Stimulated activated naive CD8-positive, alpha-beta T cell treated with anti-CD3 and anti-CD28 coated beads, Interleukin-15, Interleukin-2, amounts not matched to agents 100 ng/mL and 50 ng/mL, for 24 hours (primary cell): ENCODE results near the gene SRSF3.
A peak's percentile ranks its signal among the peaks of the same experiment; 100 is the strongest.
"Not testable (repeated sequence)": the region's sequence is repeated elsewhere in the genome, so short reads cannot be mapped to it uniquely, and the experiment has no call there.

Experiments used
- H3K27ac Mint-ChIP-seq: one replicate; pipeline ENCODE4 v1.8.0; 2021; ENCODE audit warnings: mild to moderate bottlenecking, mixed read lengths
- H3K27me3 Mint-ChIP-seq: one replicate; pipeline ENCODE4 v1.8.0; 2021; ENCODE audit warnings: mixed read lengths
- H3K36me3 Mint-ChIP-seq: one replicate; pipeline ENCODE4 v1.8.0; 2021; ENCODE audit warnings: low read depth, mixed read lengths
- H3K4me1 Mint-ChIP-seq: one replicate; pipeline ENCODE4 v1.8.0; 2021; ENCODE audit warnings: low read depth, mixed read lengths
- H3K4me3 Mint-ChIP-seq: one replicate; pipeline ENCODE4 v1.8.0; 2021; ENCODE audit warnings: mild to moderate bottlenecking, mixed read lengths
- H3K9me3 Mint-ChIP-seq: one replicate; pipeline ENCODE4 v1.8.0; 2021; ENCODE audit warnings: mixed read lengths

SRSF3 gene

DNA sequence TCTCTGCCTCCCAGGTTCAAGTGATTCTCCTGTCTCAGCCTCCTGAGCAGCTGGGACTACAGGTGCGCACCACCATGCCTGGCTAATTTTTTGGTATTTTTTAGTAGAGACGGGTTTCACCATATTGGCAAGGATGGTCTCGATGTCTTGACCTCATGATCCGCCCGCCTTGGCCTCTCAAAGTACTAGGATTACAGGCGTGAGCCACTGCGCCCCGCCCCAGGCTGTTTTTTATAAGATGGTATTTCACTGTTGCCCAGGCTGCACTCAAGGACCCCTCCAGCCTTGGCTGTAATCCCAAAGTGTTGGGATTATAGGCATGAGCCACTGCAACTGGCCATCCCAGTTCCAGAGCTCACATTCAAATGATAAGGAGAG is 13.1 kb downstream of the SRSF3 start:
- not testable (repeated sequence) for H3K9me3 Mint-ChIP-seq, H3K4me3 Mint-ChIP-seq, H3K27me3 Mint-ChIP-seq
- Mint-ChIP-seq H3K27ac (peak overlapping the region; percentile 56), H3K4me1 (peaks cover 57% of the 10 kb centered on the region), H3K36me3 (peaks cover 92% of the 10 kb centered on the region)

GRCh38 chr6:36607683-36608386 is 13.7 kb downstream of the SRSF3 start:
- Mint-ChIP-seq H3K27ac (peak overlapping the region; percentile 57), H3K27me3 (no peaks in the 10 kb centered on the region), H3K4me1 (peaks cover 51% of the 10 kb centered on the region), H3K36me3 (peaks cover 90% of the 10 kb centered on the region), H3K4me3 (no peak overlapping the region), H3K9me3 (no peaks in the 10 kb centered on the region)

DNA sequence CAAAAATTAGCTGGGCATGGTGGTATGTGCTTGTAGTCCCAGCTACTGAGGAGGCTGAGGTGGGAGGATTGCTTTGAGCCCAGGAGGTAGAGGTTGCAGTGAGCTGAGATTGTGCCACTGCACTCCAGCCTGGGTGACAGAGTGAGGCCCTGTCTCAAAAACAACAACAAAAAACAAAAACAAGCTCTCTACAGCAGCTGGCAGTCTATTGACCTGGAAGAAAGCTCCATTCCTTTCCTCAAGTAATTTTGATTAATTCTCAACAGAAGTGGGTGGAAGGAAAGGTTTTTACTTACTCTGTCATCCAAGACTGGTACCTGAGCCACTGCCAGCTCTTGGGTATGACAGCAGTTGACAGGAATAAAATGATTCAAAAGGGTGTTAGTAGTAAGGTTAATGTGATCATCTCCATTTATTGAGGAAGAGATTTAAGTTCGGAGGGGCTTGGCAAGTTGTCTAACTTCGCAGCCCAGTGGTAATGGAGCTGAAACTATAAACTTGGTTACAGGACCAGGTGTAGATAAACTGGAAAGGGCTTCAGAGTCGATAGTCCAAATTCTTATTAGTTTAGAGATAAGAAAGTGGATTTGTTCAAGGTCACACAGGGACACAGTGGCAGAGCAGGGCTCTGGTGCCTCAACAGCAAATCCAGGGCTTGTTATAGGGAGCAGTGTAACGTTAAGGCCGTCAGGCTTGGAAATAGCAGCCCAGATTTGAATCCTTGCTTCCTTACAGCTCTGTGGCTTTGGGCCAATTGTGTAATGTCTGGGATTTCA is 14.8 kb downstream of the SRSF3 start:
- Mint-ChIP-seq H3K27ac (peak overlapping the region; percentile 57), H3K36me3 (peaks cover 86% of the 10 kb centered on the region), H3K4me1 (peaks cover 40% of the 10 kb centered on the region), H3K9me3 (no peaks in the 10 kb centered on the region), H3K4me3 (no peak overlapping the region), H3K27me3 (no peaks in the 10 kb centered on the region)

- Mint-ChIP-seq H3K4me1 (peaks cover 34% of the 10 kb centered on the region), H3K27ac (peak overlapping the region; percentile 17), H3K9me3 (no peaks in the 10 kb centered on the region), H3K36me3 (peaks cover 84% of the 10 kb centered on the region), H3K27me3 (no peaks in the 10 kb centered on the region), H3K4me3 (no peak overlapping the region)
Observed at GRCh38 chr6:36609582-36609981, 15.4 kb downstream of the SRSF3 start.

GRCh38 chr6:36610041-36610955 is 16.1 kb downstream of the SRSF3 start:
- no peaks in the 10 kb centered on the region for H3K9me3 Mint-ChIP-seq
- H3K27me3 Mint-ChIP-seq, result no peaks in the 10 kb centered on the region
- H3K27ac Mint-ChIP-seq, result peak overlapping the region; percentile 42
- H3K4me3 Mint-ChIP-seq, result no peak overlapping the region
- peaks cover 81% of the 10 kb centered on the region for H3K36me3 Mint-ChIP-seq
- peaks cover 33% of the 10 kb centered on the region for H3K4me1 Mint-ChIP-seq

- Mint-ChIP-seq H3K9me3 (no peaks in the 10 kb centered on the region), H3K4me3 (no peak overlapping the region), H3K27ac (peak overlapping the region; percentile 42)
Observed at GRCh38 chr6:36610956-36611336, 16.8 kb downstream of the SRSF3 start.

GRCh38 chr6:36611679-36612078 is 17.5 kb downstream of the SRSF3 start:
- H3K4me3 Mint-ChIP-seq, H3K9me3 Mint-ChIP-seq, H3K27me3 Mint-ChIP-seq: not testable (repeated sequence)
- Mint-ChIP-seq H3K36me3 (peaks cover 72% of the 10 kb centered on the region), H3K4me1 (peaks cover 23% of the 10 kb centered on the region), H3K27ac (peak overlapping the region; percentile 10)

More at GRCh38 chr6:36610956-36611336, 16.8 kb downstream of the SRSF3 start:
- peaks cover 28% of the 10 kb centered on the region for H3K4me1 Mint-ChIP-seq
- no peaks in the 10 kb centered on the region for H3K27me3 Mint-ChIP-seq
- peaks cover 78% of the 10 kb centered on the region for H3K36me3 Mint-ChIP-seq

DNA sequence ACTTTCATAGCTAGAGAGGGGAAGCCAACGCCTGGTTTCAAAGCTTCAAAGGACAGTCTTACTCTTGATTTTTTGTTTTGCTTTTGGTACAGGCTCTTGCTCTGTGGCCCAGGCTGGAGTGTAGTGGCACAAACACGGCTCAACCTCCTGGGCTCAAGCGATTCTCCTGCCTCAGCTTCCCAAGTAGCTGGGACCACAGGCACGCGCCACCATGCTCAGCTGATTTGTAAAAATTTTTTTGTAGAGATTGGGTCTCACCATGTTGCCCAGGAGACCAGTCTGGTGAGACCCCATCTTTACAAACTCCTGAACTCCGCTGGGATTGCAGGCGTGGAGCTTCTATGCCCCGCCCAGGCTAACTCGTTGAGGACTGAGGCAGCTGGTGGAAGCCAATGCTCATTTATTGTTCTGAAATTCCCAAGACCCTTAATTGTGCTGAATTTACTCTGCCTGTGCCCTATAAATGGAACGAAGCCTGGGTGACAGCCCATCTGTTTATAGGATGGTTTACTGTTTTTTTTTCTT is 18.0 kb downstream of the SRSF3 start:
- Mint-ChIP-seq H3K36me3 (peaks cover 68% of the 10 kb centered on the region), H3K9me3 (no peaks in the 10 kb centered on the region), H3K4me1 (peaks cover 22% of the 10 kb centered on the region), H3K27ac (no peak overlapping the region), H3K4me3 (no peak overlapping the region), H3K27me3 (no peaks in the 10 kb centered on the region)

GRCh38 chr6:36613200-36613995 is 19.2 kb downstream of the SRSF3 start:
- H3K4me1 Mint-ChIP-seq, result peaks cover 12% of the 10 kb centered on the region
- H3K27ac Mint-ChIP-seq, result no peak overlapping the region
- H3K36me3 Mint-ChIP-seq, result peaks cover 56% of the 10 kb centered on the region
- H3K9me3 Mint-ChIP-seq, result no peaks in the 10 kb centered on the region
- H3K4me3 Mint-ChIP-seq, result no peak overlapping the region
- H3K27me3 Mint-ChIP-seq, result no peaks in the 10 kb centered on the region

DNA sequence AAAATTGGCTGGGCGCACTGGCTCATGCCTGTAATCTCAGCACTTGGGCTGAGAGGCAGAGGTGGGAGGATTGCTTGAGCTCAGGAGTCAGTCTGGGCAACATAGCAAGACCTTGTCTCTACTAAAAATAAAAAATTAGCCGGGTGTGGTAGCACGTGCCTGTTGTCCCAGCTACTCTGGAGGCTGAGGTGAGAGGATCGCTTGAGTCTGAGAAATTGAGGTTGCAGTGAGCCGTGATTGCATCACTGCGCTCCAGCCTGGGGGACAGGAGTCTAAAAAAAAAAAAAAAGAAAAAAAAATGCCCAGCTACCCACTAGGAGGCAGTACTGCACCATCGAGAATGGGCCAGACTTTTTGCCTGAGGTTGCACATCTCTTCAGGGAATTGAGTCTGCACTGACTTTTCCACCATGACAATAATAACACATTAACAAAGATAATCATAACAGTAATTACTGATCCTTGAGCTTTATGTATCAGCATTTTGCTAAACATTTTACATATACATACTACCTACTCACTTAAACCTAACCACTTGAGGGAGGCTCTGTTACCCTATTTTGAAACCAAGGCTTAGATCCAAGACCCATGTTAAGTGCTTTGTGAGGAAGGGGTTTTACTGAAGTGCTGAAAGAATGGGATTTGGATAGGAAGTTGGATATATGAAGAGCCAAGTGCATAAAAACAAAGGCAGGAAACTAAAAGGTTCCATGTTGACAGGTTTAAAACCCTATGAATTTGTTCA is 21.0 kb downstream of the SRSF3 start:
- peaks cover 44% of the 10 kb centered on the region for H3K36me3 Mint-ChIP-seq
- no peaks in the 10 kb centered on the region for H3K27me3 Mint-ChIP-seq
- no peaks in the 10 kb centered on the region for H3K9me3 Mint-ChIP-seq
- H3K4me1 Mint-ChIP-seq, result peaks cover 11% of the 10 kb centered on the region
- no peak overlapping the region for H3K4me3 Mint-ChIP-seq
- H3K27ac Mint-ChIP-seq, result peak overlapping the region; percentile 39

DNA sequence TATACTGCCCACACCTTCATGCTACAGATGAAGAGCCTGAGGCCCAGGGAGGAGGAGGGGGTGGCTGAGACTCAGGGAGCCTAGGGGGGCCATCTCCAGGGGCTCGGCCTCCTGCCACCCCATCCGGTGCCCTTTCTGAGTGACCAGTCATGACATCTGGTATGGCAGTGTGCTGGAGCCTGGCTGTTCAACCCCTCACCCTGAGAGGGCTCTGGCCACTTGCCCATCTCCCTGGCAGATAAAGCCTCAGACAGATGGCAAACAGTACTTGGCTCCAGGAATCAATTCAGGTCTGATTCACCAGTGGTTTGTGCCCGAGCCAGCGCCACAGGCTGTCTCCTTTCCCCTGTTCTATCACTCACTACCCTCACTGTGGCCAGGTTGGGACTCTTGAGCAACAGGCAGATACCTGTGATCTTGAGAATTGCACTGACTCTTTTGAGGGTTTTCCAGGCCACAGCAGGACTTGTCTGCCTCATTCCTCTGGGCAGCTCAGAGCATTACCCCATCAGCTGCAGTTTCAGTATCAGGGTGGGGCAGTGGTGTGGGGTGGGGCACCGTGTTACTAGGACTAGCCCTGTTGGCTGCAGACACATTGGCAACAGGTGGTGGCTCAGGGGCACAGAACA is 22.8 kb downstream of the SRSF3 start:
- Mint-ChIP-seq H3K9me3 (no peaks in the 10 kb centered on the region), H3K27ac (no peak overlapping the region), H3K27me3 (no peaks in the 10 kb centered on the region), H3K4me1 (peaks cover 11% of the 10 kb centered on the region), H3K36me3 (peaks cover 30% of the 10 kb centered on the region), H3K4me3 (no peak overlapping the region)

- H3K27ac Mint-ChIP-seq, result no peak overlapping the region
- H3K36me3 Mint-ChIP-seq, result peaks cover 16% of the 10 kb centered on the region
- H3K4me3 Mint-ChIP-seq, result no peak overlapping the region
- no peaks in the 10 kb centered on the region for H3K9me3 Mint-ChIP-seq
- no peaks in the 10 kb centered on the region for H3K27me3 Mint-ChIP-seq
- peaks cover 22% of the 10 kb centered on the region for H3K4me1 Mint-ChIP-seq
Observed at GRCh38 chr6:36618366-36619355, 24.5 kb downstream of the SRSF3 start.
